IMR-90 (cell line): ENCODE data around the gene TCEA2.

ENCODE experiments used
- CTCF ChIP-seq: conservative IDR thresholded peaks from 2 replicates; pipeline ENCODE4 v1.5.1; 2012; ENCODE audit warnings: mild to moderate bottlenecking, low read depth, low read length, improper control_type of control experiment
- TF ChIP-seq, protein P1 (sequence below): fragments of 150-350 bp; IDR thresholded peaks from 2 replicates; pipeline ENCODE4 v1.6.1; 2016; ENCODE audit warnings: low read depth, mild to moderate bottlenecking, low read length, moderate library complexity, borderline replicate concordance

DNA sequence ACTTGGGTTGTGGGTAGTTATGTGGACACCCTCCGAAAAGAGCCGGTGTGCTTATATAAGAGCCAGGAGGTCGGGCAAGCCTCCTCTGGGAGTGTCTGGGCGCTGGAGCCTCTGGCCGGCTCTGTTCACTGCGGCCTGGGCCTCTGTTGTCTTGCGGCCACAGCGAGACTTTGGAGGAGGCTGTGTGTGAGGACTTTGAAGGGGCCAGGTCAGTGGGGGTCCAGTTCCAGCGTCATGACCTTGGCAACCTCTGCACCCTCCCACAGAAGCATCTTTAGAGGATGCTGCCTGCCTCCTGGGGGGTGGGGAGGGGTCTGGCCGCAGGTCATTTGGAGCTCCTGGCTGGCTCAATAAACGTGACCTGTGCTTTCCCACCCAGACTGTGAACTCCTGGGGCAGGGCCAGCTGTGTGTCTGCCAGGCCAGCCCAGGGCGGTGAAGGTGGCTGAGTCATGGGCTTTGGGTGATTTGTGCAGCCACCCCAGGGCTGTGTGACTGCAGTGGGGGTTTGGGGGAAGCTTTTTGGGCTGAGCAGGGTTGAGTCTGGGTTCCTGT, 1.2 kb downstream of the TCEA2 start:
- TF ChIP-seq CTCF = no peak
- TF ChIP-seq, protein P1, sequence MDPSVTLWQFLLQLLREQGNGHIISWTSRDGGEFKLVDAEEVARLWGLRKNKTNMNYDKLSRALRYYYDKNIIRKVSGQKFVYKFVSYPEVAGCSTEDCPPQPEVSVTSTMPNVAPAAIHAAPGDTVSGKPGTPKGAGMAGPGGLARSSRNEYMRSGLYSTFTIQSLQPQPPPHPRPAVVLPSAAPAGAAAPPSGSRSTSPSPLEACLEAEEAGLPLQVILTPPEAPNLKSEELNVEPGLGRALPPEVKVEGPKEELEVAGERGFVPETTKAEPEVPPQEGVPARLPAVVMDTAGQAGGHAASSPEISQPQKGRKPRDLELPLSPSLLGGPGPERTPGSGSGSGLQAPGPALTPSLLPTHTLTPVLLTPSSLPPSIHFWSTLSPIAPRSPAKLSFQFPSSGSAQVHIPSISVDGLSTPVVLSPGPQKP = no peak
